Measurements from ENCODE around the gene GALNTL6.
"Not testable (repeated sequence)": the region's sequence is repeated elsewhere in the genome, so short reads cannot be mapped to it uniquely, and the experiment has no call there.

GALNTL6 gene

DNA sequence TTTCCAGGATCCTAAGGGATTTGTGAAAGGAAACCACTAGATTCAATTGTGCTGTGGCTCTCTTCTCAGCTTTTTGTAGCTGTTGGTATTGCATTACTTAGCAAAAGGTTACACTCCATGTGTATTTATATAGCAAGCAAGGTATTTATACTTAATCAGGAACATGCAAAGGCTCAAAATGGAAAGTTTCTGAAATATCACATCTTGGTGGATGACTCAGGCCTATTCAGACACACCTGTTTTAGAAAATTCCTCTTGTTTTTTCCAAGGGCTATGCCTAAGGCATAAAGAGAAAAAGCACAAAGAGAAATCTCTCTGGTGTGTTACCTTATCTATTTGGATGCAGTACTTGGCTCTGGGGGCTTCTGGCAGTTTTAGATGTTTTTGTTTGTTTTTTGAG lies 1211.0 kb downstream of the GALNTL6 start:
- TF ChIP-seq, protein P1, sequence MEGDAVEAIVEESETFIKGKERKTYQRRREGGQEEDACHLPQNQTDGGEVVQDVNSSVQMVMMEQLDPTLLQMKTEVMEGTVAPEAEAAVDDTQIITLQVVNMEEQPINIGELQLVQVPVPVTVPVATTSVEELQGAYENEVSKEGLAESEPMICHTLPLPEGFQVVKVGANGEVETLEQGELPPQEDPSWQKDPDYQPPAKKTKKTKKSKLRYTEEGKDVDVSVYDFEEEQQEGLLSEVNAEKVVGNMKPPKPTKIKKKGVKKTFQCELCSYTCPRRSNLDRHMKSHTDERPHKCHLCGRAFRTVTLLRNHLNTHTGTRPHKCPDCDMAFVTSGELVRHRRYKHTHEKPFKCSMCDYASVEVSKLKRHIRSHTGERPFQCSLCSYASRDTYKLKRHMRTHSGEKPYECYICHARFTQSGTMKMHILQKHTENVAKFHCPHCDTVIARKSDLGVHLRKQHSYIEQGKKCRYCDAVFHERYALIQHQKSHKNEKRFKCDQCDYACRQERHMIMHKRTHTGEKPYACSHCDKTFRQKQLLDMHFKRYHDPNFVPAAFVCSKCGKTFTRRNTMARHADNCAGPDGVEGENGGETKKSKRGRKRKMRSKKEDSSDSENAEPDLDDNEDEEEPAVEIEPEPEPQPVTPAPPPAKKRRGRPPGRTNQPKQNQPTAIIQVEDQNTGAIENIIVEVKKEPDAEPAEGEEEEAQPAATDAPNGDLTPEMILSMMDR (conservative IDR thresholded peaks at IDR 0.05; ENCODE audit: low read depth, low read length): no peak
- no peak for DNase-seq (ENCODE audit: low read depth)
- H3K4me3 ChIP-seq (ENCODE audit: low read depth, low read length): no peak overlapping the region

DNA sequence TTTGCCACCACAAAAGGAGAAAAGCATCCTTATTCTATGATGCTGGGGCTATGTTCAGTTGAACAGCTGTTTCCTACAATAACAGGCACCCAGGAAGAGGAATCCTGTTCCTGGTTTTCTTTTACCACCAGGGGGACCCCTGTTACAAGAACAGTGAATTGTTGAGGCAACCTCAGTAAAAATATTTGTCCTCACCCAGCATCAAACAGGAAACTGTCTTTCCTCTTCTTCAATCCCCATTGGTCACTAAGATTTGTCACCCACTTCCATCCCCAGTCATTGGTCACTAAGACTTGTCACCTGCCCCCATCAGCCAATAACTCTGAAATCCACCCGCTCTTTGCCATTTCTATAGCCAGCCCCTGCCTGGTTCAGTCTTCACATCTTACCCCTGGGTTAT lies 1211.9 kb downstream of the GALNTL6 start:
- TF ChIP-seq, protein P1 (conservative IDR thresholded peaks at IDR 0.05; ENCODE audit: low read depth, low read length): peak; percentile 79
- H3K4me3 ChIP-seq (ENCODE audit: low read depth, low read length): no peak overlapping the region
- DNase-seq (ENCODE audit: low read depth): peak; percentile 91

DNA sequence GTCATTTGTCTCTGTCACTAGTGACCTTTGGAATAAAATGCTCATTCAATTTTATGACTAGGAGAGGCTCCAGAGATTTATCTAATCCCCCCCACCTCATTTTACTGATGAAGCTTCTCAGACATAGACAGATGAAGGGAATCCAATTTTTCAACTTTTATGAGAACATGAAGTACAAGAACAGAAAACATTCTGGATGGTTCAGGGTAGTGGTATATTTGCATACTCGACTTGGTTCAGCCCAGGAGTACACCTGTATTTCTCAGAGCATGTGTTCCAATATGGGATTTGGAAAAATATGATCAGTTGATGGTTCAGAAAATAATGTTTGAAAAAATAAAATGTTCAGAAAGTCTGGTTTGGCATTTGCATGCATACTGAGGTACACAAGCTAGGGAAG lies 1224.0 kb downstream of the GALNTL6 start:
- DNase-seq (ENCODE audit: low read depth): no peak
- TF ChIP-seq, protein P1 (conservative IDR thresholded peaks at IDR 0.05; ENCODE audit: low read depth, low read length): no peak
- H3K4me3 ChIP-seq (ENCODE audit: low read depth, low read length): no peak overlapping the region

DNA sequence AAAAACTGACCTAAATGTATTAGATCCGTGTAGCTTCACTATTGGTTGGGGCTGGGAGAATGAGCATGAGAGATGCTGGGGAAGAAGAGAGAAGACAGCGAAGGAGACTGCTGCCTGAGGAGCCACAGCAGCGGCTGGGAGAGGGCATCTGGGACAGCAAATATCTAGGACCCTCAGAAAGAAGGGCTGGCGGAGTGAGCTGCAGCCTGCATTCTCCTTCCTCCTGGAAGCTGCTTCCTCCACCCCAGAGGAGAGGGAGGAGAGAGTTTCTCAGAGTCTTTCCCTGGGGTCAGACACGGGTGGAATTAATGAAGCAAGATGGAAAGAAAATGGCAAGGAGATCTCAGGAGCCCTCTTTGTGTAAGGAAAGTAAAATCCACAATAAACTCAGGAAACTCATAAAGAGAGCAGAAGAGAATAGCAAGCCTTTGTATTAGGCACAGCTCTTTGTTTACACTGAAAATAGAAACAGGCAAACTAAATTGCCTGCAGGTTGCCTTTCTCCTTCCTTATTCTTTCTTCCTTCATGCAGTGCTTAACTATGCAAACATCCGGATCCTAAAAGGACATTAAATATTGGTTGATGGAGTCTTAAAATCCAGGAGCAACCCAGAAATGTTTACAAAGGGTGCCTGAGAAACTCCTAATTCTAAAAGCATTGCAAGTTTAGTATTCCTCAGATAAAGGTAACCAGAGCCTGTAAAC lies 1225.1 kb downstream of the GALNTL6 start:
- DNase-seq (ENCODE audit: low read depth): no peak
- H3K4me3 ChIP-seq (ENCODE audit: low read depth, low read length): no peak overlapping the region
- TF ChIP-seq, protein P1 (conservative IDR thresholded peaks at IDR 0.05; ENCODE audit: low read depth, low read length): no peak

DNA sequence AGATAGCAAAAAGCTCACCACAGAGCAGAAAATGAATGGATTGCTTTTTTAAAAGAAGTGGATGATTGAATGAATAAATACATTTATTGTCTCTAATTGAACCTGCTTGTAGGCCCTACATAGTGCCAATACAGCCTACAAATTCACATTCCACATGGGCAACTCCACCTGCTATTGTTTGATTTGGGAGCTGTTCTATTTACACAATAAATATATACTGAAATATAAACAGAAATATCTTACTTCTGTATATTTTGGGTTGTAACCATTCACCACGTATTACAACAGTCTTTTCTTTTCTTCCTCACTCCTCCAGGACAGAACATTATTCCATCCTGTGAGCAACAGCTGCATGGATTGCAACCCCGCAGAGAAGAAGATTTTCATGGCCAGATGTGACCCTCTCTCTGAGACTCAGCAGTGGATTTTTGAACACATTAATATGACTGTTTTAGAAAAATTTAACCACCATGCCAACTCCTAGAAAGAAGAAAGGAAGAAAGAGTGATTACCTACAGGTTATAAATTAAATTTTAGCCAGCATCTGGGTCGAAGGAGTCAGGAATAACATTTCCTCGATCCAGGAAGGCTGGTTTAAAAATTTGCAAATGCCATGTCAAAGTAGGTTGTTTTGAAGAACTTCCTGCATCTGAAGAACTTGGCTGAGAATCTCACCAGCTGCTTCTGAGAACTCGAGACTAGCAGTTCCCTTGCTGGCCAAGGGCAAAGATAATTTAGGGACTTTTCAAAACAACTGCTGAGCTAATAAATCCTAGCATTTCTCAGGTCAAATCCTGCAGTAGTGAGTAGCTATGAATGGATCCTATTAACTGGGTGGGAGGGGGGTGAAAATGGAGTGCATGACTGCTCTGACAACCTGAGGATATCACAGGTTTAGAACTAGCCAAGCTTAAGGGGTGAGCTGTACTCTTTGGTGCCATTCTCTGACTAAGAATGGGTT lies 1226.7 kb downstream of the GALNTL6 start:
- TF ChIP-seq, protein P1 (conservative IDR thresholded peaks at IDR 0.05; ENCODE audit: low read depth, low read length): no peak
- peak; percentile 72 for DNase-seq (ENCODE audit: low read depth)
- no peak overlapping the region for H3K4me3 ChIP-seq (ENCODE audit: low read depth, low read length)

DNA sequence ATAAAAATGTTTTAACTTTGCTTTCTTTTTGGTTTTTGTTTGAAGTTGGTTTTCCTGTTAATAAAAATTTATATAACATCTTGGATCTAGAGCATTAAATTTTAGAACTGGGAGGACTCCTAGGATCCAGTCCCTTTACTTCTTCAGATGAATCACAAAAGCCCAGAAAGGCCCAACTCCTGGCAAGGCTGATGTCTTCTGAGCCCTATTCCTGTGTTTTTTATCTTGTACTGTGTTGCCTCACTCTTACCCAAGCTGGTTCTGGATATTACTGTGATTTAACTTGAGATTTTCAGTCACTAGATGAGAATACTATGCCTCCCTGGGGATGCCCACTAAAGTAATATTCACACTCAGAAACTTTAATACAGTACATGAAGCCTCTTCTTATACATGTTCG lies 1228.3 kb downstream of the GALNTL6 start:
- TF ChIP-seq, protein P1 (conservative IDR thresholded peaks at IDR 0.05; ENCODE audit: low read depth, low read length): no peak
- no peak overlapping the region for H3K4me3 ChIP-seq (ENCODE audit: low read depth, low read length)
- DNase-seq (ENCODE audit: low read depth): no peak

DNA sequence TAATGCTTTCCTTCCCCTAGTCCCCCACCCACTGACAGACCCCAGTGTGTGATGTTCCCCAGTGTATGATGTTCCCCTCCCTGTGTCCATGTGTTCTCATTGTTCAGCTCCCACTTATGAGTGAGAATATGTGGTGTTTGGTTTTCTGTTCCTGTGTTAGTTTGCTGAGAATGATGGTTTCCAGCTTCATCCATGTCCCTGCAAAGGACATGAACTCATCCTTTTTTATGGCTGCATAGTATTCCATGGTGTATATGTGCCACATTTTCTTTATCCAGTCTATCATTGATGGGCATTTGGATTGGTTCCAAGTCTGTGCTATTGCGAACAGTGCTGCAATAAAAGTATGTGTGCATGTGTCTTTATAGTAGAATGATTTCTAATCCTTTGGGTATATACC lies 1228.9 kb downstream of the GALNTL6 start:
- not testable (repeated sequence) for DNase-seq (ENCODE audit: low read depth); H3K4me3 ChIP-seq (ENCODE audit: low read depth, low read length)
